IgD-negative memory B cell (primary cell): ENCODE measurements around the gene DZIP3. TPM values are rescaled to one million over a fixed set of nuclear protein-coding genes. Genes with fewer than 3 reads are reported as not detected.

Experiments used
- H3K27ac Mint-ChIP-seq, 3 donors: one replicate each; pipeline ENCODE4 v1.8.0; 2020 to 2022; ENCODE audit warnings: mild to moderate bottlenecking in 3 of 3, mixed read lengths in 3 of 3, moderate library complexity in 1 of 3
- H3K27me3 Mint-ChIP-seq: one replicate; pipeline ENCODE4 v1.8.0; 2021; ENCODE audit warnings: mixed read lengths
- H3K36me3 Mint-ChIP-seq: one replicate; pipeline ENCODE4 v1.8.0; 2020; ENCODE audit warnings: mild to moderate bottlenecking, mixed read lengths
- H3K4me1 Mint-ChIP-seq, 3 donors: one replicate each; pipeline ENCODE4 v1.8.0; 2020 to 2022; ENCODE audit warnings: mixed read lengths in 3 of 3, mild to moderate bottlenecking in 1 of 3
- H3K4me3 Mint-ChIP-seq, 4 donors: one replicate each; pipeline ENCODE4 v1.8.0; 2020 to 2022; ENCODE audit warnings: mild to moderate bottlenecking in 4 of 4, mixed read lengths in 4 of 4, moderate library complexity in 3 of 4
- H3K9me3 Mint-ChIP-seq, 3 donors: one replicate each; pipeline ENCODE4 v1.8.0; 2020 to 2021; ENCODE audit warnings: mixed read lengths in 3 of 3, mild to moderate bottlenecking in 1 of 3
- polyA plus RNA-seq: library from polyadenylated mRNA; unstranded; fragments of 300-500 nt; fragmentation: Illumina TruSeq; gene quantifications from one replicate; pipeline ENCODE4 v1.2.3, GENCODE V29; 2021

DZIP3 gene
- polyA plus RNA-seq, 1 donor from 2014 or later = 6.2 TPM

GRCh38 chr3:108713009-108713516 is 123.5 kb downstream of the DZIP3 start:
- Mint-ChIP-seq H3K27ac (no peak overlapping the region), H3K4me3 (no peak overlapping the region), H3K4me1 (no peaks in the 10 kb centered on the region), H3K9me3 (peaks cover 0 to 3% (median 0%) of the 10 kb centered on the region in 3 donors), H3K36me3 (no peaks in the 10 kb centered on the region), H3K27me3 (peaks cover 2% of the 10 kb centered on the region)

- no peaks in the 10 kb centered on the region for H3K4me1 Mint-ChIP-seq
- no peak overlapping the region for H3K27ac Mint-ChIP-seq
- no peaks in the 10 kb centered on the region for H3K36me3 Mint-ChIP-seq
- peaks cover 2% of the 10 kb centered on the region for H3K27me3 Mint-ChIP-seq
- H3K9me3 Mint-ChIP-seq = peaks cover 0 to 3% (median 0%) of the 10 kb centered on the region in 3 donors
- no peak overlapping the region for H3K4me3 Mint-ChIP-seq
Observed at GRCh38 chr3:108713816-108714215, 124.3 kb downstream of the DZIP3 start.

GRCh38 chr3:108718454-108718853 is 128.9 kb downstream of the DZIP3 start:
- Mint-ChIP-seq H3K27me3 (peaks cover 2% of the 10 kb centered on the region), H3K36me3 (no peaks in the 10 kb centered on the region), H3K4me3 (no peak overlapping the region), H3K4me1 (no peaks in the 10 kb centered on the region), H3K9me3 (peaks cover 0 to 3% (median 1%) of the 10 kb centered on the region in 3 donors), H3K27ac (no peak overlapping the region)

GRCh38 chr3:108719178-108719806 is 129.8 kb downstream of the DZIP3 start:
- Mint-ChIP-seq H3K27me3 (peaks cover 2% of the 10 kb centered on the region), H3K27ac (no peak overlapping the region)

GRCh38 chr3:108722724-108723123 is 133.2 kb downstream of the DZIP3 start:
- Mint-ChIP-seq H3K27ac (peak overlapping the region in 1 of 3 donors; percentile 48), H3K4me1 (peaks cover 0 to 2% (median 2%) of the 10 kb centered on the region in 3 donors), H3K36me3 (peaks cover 1% of the 10 kb centered on the region), H3K9me3 (peaks cover 0 to 3% (median 1%) of the 10 kb centered on the region in 3 donors), H3K27me3 (peaks cover 5% of the 10 kb centered on the region), H3K4me3 (no peak overlapping the region)

More at GRCh38 chr3:108719178-108719806, 129.8 kb downstream of the DZIP3 start:
- peaks cover 1% of the 10 kb centered on the region for H3K36me3 Mint-ChIP-seq
- H3K9me3 Mint-ChIP-seq = peaks cover 0 to 3% (median 1%) of the 10 kb centered on the region in 3 donors
- peaks cover 0 to 2% (median 2%) of the 10 kb centered on the region in 3 donors for H3K4me1 Mint-ChIP-seq
- no peak overlapping the region for H3K4me3 Mint-ChIP-seq

GRCh38 chr3:108724101-108724500 is 134.6 kb downstream of the DZIP3 start:
- Mint-ChIP-seq H3K27me3 (peaks cover 3% of the 10 kb centered on the region), H3K9me3 (peaks cover 0 to 3% (median 1%) of the 10 kb centered on the region in 3 donors), H3K4me3 (peak overlapping the region in 1 of 4 donors; percentile 70), H3K27ac (no peak overlapping the region), H3K36me3 (peaks cover 1% of the 10 kb centered on the region), H3K4me1 (peaks cover 0 to 2% (median 2%) of the 10 kb centered on the region in 3 donors)

GRCh38 chr3:108728105-108728504 is 138.6 kb downstream of the DZIP3 start:
- peaks cover 0 to 2% (median 2%) of the 10 kb centered on the region in 3 donors for H3K4me1 Mint-ChIP-seq
- H3K9me3 Mint-ChIP-seq = no peaks in the 10 kb centered on the region

GRCh38 chr3:108728934-108729333 is 139.4 kb downstream of the DZIP3 start:
- Mint-ChIP-seq H3K36me3 (peaks cover 1% of the 10 kb centered on the region), H3K4me1 (peaks cover 0 to 2% (median 2%) of the 10 kb centered on the region in 3 donors), H3K4me3 (no peak overlapping the region), H3K27me3 (peaks cover 3% of the 10 kb centered on the region), H3K27ac (no peak overlapping the region), H3K9me3 (no peaks in the 10 kb centered on the region)

More at GRCh38 chr3:108728105-108728504, 138.6 kb downstream of the DZIP3 start:
- Mint-ChIP-seq H3K4me3 (no peak overlapping the region), H3K27me3 (peaks cover 3% of the 10 kb centered on the region), H3K36me3 (peaks cover 1% of the 10 kb centered on the region), H3K27ac (no peak overlapping the region)

GRCh38 chr3:108736821-108737220 is 147.3 kb downstream of the DZIP3 start:
- Mint-ChIP-seq H3K36me3 (peaks cover 2% of the 10 kb centered on the region), H3K27ac (no peak overlapping the region), H3K4me1 (no peaks in the 10 kb centered on the region), H3K4me3 (no peak overlapping the region), H3K27me3 (no peaks in the 10 kb centered on the region), H3K9me3 (peaks cover 0 to 1% (median 0%) of the 10 kb centered on the region in 3 donors)

- H3K9me3 Mint-ChIP-seq = peaks cover 0 to 4% (median 2%) of the 10 kb centered on the region in 3 donors
- H3K4me3 Mint-ChIP-seq = no peak overlapping the region
- H3K27me3 Mint-ChIP-seq = no peaks in the 10 kb centered on the region
- peaks cover 4% of the 10 kb centered on the region for H3K36me3 Mint-ChIP-seq
- H3K27ac Mint-ChIP-seq = no peak overlapping the region
- no peaks in the 10 kb centered on the region for H3K4me1 Mint-ChIP-seq
Observed at GRCh38 chr3:108742929-108743328, 153.4 kb downstream of the DZIP3 start.

Other genes with a start within 250 kb of the DZIP3 start
- not detected for gene MYH15, start 79.1 kb upstream of the DZIP3 start, polyA plus RNA-seq
- gene CIP2A, start 284 bp upstream of the DZIP3 start, polyA plus RNA-seq = 2.7 TPM
- gene RETNLB, start 167.7 kb downstream of the DZIP3 start, polyA plus RNA-seq = not detected
- 4.3 TPM for gene TRAT1, start 233.1 kb downstream of the DZIP3 start, polyA plus RNA-seq